Measurements from ENCODE around the gene NR6A1. TPM values are rescaled to one million over a fixed set of nuclear protein-coding genes. Genes with fewer than 3 reads are reported as not detected.

Gene NR6A1
- total RNA-seq, 2 experiments from 2014 or later: 0.74 to 1.1 TPM

DNA sequence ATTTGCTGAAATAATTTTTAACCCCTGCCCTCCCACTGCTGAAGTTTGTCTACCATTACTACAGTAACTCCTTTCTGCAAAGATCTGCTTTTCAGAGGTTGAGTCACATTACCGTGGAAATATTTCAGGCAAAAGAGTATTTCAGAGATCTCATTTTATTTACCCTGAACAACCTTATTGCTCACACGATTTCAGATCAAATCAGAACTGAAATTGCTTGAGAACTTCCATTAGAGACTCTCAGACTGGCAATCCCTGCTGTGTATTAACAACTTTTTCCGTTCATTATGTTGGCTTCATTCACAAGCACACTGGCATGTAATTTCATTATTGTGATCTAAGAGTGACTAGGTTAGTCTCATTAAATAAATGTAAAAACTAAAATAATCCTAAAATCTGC, 16.1 kb downstream of the NR6A1 start:
- H3K36me3 Mint-ChIP-seq (ENCODE audit: low read depth): no peaks in the 10 kb centered on the region
- intact Hi-C loops (cut with micrococcal nuclease): no loop called here
- ChIA-PET CTCF (interaction anchor here (1.5 kb wide), 1 partner anchor 10 kb away, joined by 3 read pairs; no protein-coding TSS in a partner anchor), POLR2A (interaction anchor here (1.1 kb wide), 1 partner anchor 101 kb away, joined by 3 read pairs; no protein-coding TSS in a partner anchor)
- H3K4me1 Mint-ChIP-seq (ENCODE audit: low read depth): peaks cover 8% of the 10 kb centered on the region
- H3K27ac Mint-ChIP-seq: no peak overlapping the region
- H3K27me3 Mint-ChIP-seq: peaks cover 59% of the 10 kb centered on the region
- DNase-seq (no peak), ATAC-seq (peak; percentile 42)
- no peaks in the 10 kb centered on the region for H3K9me3 Mint-ChIP-seq
- TF ChIP-seq, protein P1, sequence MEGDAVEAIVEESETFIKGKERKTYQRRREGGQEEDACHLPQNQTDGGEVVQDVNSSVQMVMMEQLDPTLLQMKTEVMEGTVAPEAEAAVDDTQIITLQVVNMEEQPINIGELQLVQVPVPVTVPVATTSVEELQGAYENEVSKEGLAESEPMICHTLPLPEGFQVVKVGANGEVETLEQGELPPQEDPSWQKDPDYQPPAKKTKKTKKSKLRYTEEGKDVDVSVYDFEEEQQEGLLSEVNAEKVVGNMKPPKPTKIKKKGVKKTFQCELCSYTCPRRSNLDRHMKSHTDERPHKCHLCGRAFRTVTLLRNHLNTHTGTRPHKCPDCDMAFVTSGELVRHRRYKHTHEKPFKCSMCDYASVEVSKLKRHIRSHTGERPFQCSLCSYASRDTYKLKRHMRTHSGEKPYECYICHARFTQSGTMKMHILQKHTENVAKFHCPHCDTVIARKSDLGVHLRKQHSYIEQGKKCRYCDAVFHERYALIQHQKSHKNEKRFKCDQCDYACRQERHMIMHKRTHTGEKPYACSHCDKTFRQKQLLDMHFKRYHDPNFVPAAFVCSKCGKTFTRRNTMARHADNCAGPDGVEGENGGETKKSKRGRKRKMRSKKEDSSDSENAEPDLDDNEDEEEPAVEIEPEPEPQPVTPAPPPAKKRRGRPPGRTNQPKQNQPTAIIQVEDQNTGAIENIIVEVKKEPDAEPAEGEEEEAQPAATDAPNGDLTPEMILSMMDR (IDR thresholded peaks at IDR 0.05): no peak
- no peak overlapping the region for H3K4me3 Mint-ChIP-seq

DNA sequence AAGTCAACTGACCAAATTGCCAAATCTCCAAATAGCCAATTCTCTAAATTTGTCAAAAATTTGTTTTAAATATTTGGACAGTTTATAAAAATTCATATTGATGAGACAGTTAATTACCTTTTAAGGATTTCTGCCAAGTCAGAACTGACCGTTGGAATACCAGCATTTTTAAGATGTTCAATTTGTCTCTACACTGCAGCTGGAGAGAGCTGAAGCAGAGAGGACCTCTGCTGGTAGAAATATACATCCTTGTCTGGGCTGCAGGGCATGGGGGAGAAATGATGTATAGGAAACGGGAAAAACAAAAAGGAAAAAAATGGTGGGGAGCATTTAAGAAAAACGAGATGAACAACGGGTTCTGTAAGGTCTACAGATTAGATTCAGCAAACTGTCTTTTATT, 16.8 kb downstream of the NR6A1 start:
- Mint-ChIP-seq H3K9me3 (no peaks in the 10 kb centered on the region), H3K4me3 (no peak overlapping the region), H3K4me1 (ENCODE audit: low read depth) (peaks cover 8% of the 10 kb centered on the region), H3K27me3 (peaks cover 57% of the 10 kb centered on the region), H3K36me3 (ENCODE audit: low read depth) (no peaks in the 10 kb centered on the region), H3K27ac (no peak overlapping the region)
- TF ChIP-seq, protein P1 (IDR thresholded peaks at IDR 0.05): no peak
- ATAC-seq: no peak
- intact Hi-C loops (cut with micrococcal nuclease): no loop called here
- ChIA-PET POLR2A (interaction anchor here (1.1 kb wide), 1 partner anchor 102 kb away, joined by 3 read pairs; no protein-coding TSS in a partner anchor), CTCF (interaction anchor here (1.5 to 1.6 kb wide), 2 partner anchors 10 to 137 kb away, joined by 3 read pairs; no protein-coding TSS in a partner anchor)
- DNase-seq: no peak

DNA sequence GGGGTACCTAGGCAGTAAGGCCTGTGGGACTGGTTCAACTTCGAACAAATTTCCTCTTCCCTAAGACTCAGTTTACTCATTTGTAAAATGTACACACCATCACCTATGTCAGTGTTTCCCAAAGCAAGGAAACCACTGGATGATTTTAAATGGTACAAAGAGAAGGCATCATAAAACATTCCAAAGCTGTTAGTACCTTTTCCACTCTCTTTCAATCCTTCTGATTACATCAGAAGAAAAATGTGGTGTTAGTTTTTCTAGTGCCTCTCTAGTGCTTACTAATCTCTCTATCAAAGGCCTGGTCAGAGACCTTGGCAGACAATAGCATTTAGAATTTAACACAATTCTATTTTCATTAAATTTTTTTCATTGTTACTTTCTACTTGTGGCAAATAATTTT, 18.1 kb downstream of the NR6A1 start:
- no peak for DNase-seq
- Mint-ChIP-seq H3K4me1 (ENCODE audit: low read depth) (peaks cover 8% of the 10 kb centered on the region), H3K9me3 (no peaks in the 10 kb centered on the region), H3K36me3 (ENCODE audit: low read depth) (no peaks in the 10 kb centered on the region), H3K27ac (no peak overlapping the region), H3K27me3 (peaks cover 46% of the 10 kb centered on the region), H3K4me3 (no peak overlapping the region)
- TF ChIP-seq, protein P1 (IDR thresholded peaks at IDR 0.05): no peak
- POLR2A ChIA-PET: no interaction called here
- intact Hi-C loops (cut with micrococcal nuclease): no loop called here
- no peak for ATAC-seq
- CTCF ChIA-PET: interaction anchor here (1.1 to 1.6 kb wide), 4 partner anchors 14 to 136 kb away, joined by 3 read pairs; partner anchors contain the start of gene WDR38

DNA sequence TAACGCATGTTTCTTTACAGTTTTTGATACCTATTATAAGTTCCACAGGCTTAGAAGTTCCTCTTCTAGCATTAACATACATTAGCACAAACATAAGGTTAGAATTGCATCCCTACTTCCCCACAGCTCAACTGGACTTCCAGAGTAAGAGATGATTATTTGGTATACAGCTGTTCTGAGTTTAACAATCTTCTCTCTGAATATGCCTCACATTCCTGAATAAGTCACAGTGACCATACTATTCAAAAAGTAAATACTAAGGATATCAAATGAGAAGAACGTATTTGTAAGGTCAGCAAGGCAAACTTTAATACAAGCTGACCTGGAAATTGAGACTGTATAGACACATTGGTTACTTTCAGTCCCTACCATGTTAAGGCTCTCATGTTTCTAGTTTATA, 21.3 kb downstream of the NR6A1 start:
- no peak for DNase-seq
- Mint-ChIP-seq H3K4me1 (ENCODE audit: low read depth) (peaks cover 1% of the 10 kb centered on the region), H3K27ac (no peak overlapping the region), H3K4me3 (no peak overlapping the region), H3K27me3 (peaks cover 26% of the 10 kb centered on the region), H3K9me3 (no peaks in the 10 kb centered on the region), H3K36me3 (ENCODE audit: low read depth) (no peaks in the 10 kb centered on the region)
- ATAC-seq: no peak
- TF ChIP-seq, protein P1 (IDR thresholded peaks at IDR 0.05): no peak
- intact Hi-C loops (cut with micrococcal nuclease): no loop called here
- CTCF ChIA-PET: interaction anchor here (0.5 kb wide), 1 partner anchor 95 kb away, joined by 3 read pairs; no protein-coding TSS in a partner anchor
- POLR2A ChIA-PET: no interaction called here

DNA sequence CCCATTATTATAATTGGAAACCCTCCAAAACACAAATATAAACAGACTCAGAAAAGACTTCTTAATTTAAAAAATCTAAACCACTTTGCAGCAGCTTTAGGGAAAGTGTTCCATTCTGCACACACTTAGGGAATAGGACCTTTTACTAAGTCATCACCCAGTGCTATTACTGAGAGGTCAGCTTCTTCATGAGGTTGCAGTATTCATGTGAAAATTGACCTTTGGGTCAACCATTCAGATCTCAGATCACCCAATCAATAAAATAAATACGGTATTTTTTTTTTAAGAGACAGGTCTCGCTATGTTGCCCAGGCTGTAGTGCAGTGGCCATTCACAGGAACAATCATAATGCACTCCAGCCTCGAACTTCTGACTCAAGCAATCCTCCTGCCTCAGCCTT, 21.8 kb downstream of the NR6A1 start:
- TF ChIP-seq, protein P1 (IDR thresholded peaks at IDR 0.05): no peak
- Mint-ChIP-seq H3K9me3 (no peaks in the 10 kb centered on the region), H3K27ac (no peak overlapping the region), H3K4me1 (ENCODE audit: low read depth) (no peaks in the 10 kb centered on the region), H3K4me3 (no peak overlapping the region), H3K27me3 (peaks cover 24% of the 10 kb centered on the region), H3K36me3 (ENCODE audit: low read depth) (no peaks in the 10 kb centered on the region)
- intact Hi-C loops (cut with micrococcal nuclease): no loop called here
- no peak for ATAC-seq
- POLR2A ChIA-PET: interaction anchor here (0.7 kb wide), 1 partner anchor 109 kb away, joined by 5 read pairs; no protein-coding TSS in a partner anchor
- no peak for DNase-seq
- CTCF ChIA-PET: interaction anchor here (0.5 kb wide), 1 partner anchor 96 kb away, joined by 3 read pairs; no protein-coding TSS in a partner anchor
